ENCODE data around the gene UNC119. TPM values are rescaled to one million over a fixed set of nuclear protein-coding genes. Genes with fewer than 3 reads are reported as not detected.

The UNC119 gene
- total RNA-seq, 2 donors from 2014 or later, result 25.7 to 29.3 TPM

DNA sequence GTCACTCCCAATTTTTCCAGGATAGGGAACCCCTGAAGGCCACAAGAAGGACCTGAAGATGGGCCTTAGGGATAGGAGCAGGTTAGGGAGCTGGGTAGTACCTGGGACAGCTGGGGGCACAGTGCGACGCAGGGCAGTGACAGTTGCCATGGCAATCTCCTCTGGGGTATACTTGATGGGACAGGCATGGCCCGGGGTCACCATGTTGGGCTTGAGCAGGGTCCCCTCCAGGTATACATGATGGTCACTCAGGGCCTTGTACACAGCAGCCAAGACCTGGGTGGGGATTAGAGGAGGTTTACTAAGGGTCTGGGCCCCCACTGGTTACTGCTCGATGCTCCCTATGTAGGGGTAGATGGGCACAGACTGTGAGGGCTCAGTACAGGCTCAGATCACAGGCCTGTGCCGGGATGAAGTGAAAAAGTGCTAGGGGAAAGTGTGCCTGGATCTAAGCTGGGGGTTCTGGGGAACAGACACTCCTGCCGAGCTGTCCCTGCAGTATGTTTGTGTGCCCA lies 21.6 kb upstream of the UNC119 start:
- Histone ChIP-seq H3K4me1 (peaks cover 30% of the 10 kb centered on the region), H3K27me3 (no peaks in the 10 kb centered on the region), H3K9me3 (no peaks in the 10 kb centered on the region), H3K36me3 (replicated peaks in 1 of 2; ENCODE audit: insufficient read depth in 1 of 2, low read depth in 2 of 2) (no peaks in the 10 kb centered on the region), H3K27ac (no peak overlapping the region), H3K4me3 (no peak overlapping the region)
- TF ChIP-seq POLR2A (IDR thresholded peaks at IDR 0.05) (no peak), CTCF (IDR thresholded peaks at IDR 0.05) (no peak)
- no peak for ATAC-seq
- DNase-seq, result no peak
- intact Hi-C loops (cut with DNase I), result no loop called here
- 90 to 96% methylated on average over 6 of the region's 6 CpGs for WGBS, 2 donors

DNA sequence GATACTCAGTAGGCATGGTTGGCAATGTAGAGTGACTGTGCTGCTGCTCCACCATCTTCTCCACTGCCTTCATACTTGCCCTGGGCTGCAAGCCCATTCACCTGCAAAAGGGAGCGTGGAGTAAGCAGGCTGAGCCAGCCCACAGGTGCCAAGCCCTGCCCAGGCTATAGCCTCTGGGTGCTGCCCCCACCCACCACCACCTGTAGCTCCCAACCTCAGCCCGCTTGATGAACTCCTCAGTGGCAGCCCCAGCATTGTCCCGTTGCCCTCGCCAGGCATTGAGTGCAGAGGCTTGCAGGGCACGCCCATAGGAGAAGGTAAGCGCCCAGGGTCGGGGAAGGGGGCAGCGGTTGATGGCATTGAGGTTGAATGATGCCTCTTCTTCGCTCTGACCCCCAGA lies 21.1 kb upstream of the UNC119 start:
- H3K9me3 ChIP-seq, result no peaks in the 10 kb centered on the region
- no peaks in the 10 kb centered on the region for H3K27me3 ChIP-seq
- no peak for ATAC-seq
- 87 to 96% methylated on average over 9 of the region's 9 CpGs for WGBS, 2 donors
- H3K4me1 ChIP-seq, result peaks cover 30% of the 10 kb centered on the region
- no peak overlapping the region for H3K27ac ChIP-seq
- no peak for DNase-seq
- no peak for TF ChIP-seq CTCF (IDR thresholded peaks at IDR 0.05)
- TF ChIP-seq POLR2A (IDR thresholded peaks at IDR 0.05), result no peak
- no peak overlapping the region for H3K4me3 ChIP-seq
- intact Hi-C loops (cut with DNase I), result no loop called here
- no peaks in the 10 kb centered on the region for H3K36me3 ChIP-seq (replicated peaks in 1 of 2; ENCODE audit: insufficient read depth in 1 of 2, low read depth in 2 of 2)

DNA sequence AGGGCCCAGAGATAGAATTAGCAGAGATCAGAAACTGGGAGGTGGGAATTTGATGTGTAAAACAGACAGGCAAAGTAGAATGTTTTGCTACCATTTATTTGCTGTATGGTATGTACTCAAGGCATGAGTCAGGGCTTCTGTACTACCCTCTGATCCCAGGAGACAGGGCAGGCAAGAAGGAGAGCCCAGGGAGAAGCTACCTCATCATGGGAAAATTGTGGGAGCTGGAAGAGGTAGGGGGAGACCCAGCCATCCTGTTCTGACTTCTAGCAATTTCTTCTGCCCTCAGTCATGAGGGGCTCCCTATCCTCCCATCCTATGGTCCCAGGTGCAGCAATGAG lies 20.6 kb upstream of the UNC119 start:
- intact Hi-C loops (cut with DNase I), result no loop called here
- ATAC-seq, result no peak
- no peak for TF ChIP-seq POLR2A (IDR thresholded peaks at IDR 0.05)
- TF ChIP-seq CTCF (IDR thresholded peaks at IDR 0.05), result no peak
- no peak overlapping the region for H3K4me3 ChIP-seq
- peaks cover 30% of the 10 kb centered on the region for H3K4me1 ChIP-seq
- no peaks in the 10 kb centered on the region for H3K9me3 ChIP-seq
- H3K27me3 ChIP-seq, result no peaks in the 10 kb centered on the region
- DNase-seq, result no peak
- no peak overlapping the region for H3K27ac ChIP-seq
- no peaks in the 10 kb centered on the region for H3K36me3 ChIP-seq (replicated peaks in 1 of 2; ENCODE audit: insufficient read depth in 1 of 2, low read depth in 2 of 2)

DNA sequence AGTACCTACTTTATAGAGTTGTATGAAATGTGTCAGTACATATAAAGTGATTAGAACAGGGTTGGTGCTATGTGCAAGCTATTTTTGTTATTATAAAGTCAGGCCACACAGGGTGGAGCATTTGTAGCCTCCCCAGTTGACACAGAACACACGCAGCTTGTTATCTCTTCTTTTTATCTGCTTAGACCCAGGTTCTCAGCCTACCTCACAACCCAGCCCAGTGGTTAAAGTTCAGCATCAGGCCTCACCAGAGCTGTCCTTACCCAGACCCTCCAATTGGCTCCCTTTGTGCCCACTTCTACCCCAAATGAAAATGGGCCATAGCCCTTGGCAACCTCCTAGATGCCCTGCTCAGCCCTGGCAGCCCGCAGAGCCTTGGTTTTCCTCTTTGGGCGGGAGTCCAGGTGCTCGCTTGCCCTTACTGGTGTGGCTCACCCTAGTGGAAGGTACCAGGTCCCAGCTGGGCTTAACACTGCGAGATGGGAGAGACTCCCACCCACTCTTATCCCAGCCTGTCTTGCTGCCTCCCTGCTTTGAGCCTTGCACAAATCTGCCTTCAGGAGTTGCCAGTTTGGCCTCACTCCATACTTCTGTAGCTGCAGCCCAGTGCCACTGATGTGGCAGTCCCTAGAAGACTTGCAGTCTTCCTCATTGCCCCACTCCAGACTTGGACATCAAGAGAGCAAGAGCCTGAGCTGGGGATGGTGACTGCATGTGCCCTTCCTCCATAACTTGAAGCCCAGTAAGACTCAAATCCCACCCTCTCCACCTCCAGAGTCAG lies 20.0 kb upstream of the UNC119 start:
- H3K4me1 ChIP-seq, result peaks cover 29% of the 10 kb centered on the region
- no peaks in the 10 kb centered on the region for H3K36me3 ChIP-seq (replicated peaks in 1 of 2; ENCODE audit: insufficient read depth in 1 of 2, low read depth in 2 of 2)
- DNase-seq (peak in 1 of 4 donors; percentile 45), ATAC-seq (no peak)
- H3K27me3 ChIP-seq, result no peaks in the 10 kb centered on the region
- no peak for TF ChIP-seq CTCF (IDR thresholded peaks at IDR 0.05)
- TF ChIP-seq POLR2A (IDR thresholded peaks at IDR 0.05), result no peak
- WGBS, 2 donors, result 13 to 33% methylated on average over 2 to 4 of the region's 5 CpGs
- no peaks in the 10 kb centered on the region for H3K9me3 ChIP-seq
- intact Hi-C loops (cut with DNase I), result no loop called here
- H3K27ac ChIP-seq, result peak overlapping the region in 2 of 4 donors; percentile 76 to 85
- H3K4me3 ChIP-seq, result peak overlapping the region in 1 of 2 donors; percentile 75

Measured in body of pancreas (tissue), 4 donors.